Naive B cell (primary cell): ENCODE data around the gene TBC1D22B. TPM values are rescaled to one million over a fixed set of nuclear protein-coding genes. Genes with fewer than 3 reads are reported as not detected.
A peak's percentile ranks its signal among the peaks of the same experiment; 100 is the strongest.
"Not testable (repeated sequence)": the region's sequence is repeated elsewhere in the genome, so short reads cannot be mapped to it uniquely, and the experiment has no call there.

Experiments used
- ATAC-seq, 2 donors: fragments of 150-1000 bp; cut with Tn5 transposase; 2 replicates each; pipeline ENCODE4 v1.10.0; 2021; ENCODE audit warnings: low read depth in 2 of 2, mild to moderate bottlenecking in 2 of 2, moderate library complexity in 2 of 2
- DNase-seq: peaks from one replicate; pipeline ENCODE4 v3.0.0; 2022
- H3K27ac Mint-ChIP-seq, 6 donors: one replicate each; pipeline ENCODE4 v1.8.0; 2020 to 2022; ENCODE audit warnings: mild to moderate bottlenecking in 6 of 6, mixed read lengths in 6 of 6, moderate library complexity in 5 of 6, inconsistent platforms in 2 of 6
- H3K27me3 Mint-ChIP-seq, 3 donors: one replicate each; pipeline ENCODE4 v1.8.0; 2021 to 2022; ENCODE audit warnings: mixed read lengths in 3 of 3, mild to moderate bottlenecking in 1 of 3
- H3K36me3 Mint-ChIP-seq, 2 donors: one replicate each; pipeline ENCODE4 v1.8.0; 2020 to 2022; ENCODE audit warnings: mixed read lengths in 2 of 2, inconsistent platforms in 1 of 2, mild to moderate bottlenecking in 1 of 2
- H3K4me1 Mint-ChIP-seq, 3 donors: one replicate each; pipeline ENCODE4 v1.8.0; 2020 to 2022; ENCODE audit warnings: mixed read lengths in 3 of 3, inconsistent platforms in 1 of 3, mild to moderate bottlenecking in 1 of 3, moderate library complexity in 1 of 3
- H3K4me3 Mint-ChIP-seq, 8 donors: one replicate each; pipeline ENCODE4 v1.8.0; 2020 to 2022; ENCODE audit warnings: mild to moderate bottlenecking in 8 of 8, mixed read lengths in 8 of 8, moderate library complexity in 8 of 8, inconsistent platforms in 2 of 8
- H3K9me3 Mint-ChIP-seq, 7 donors: one replicate each; pipeline ENCODE4 v1.8.0; 2020 to 2022; ENCODE audit warnings: mixed read lengths in 7 of 7, mild to moderate bottlenecking in 5 of 7, inconsistent platforms in 2 of 7, moderate library complexity in 1 of 7
- polyA plus RNA-seq, 6 donors: library from polyadenylated mRNA; unstranded; fragments of 300-500 nt; fragmentation: Illumina TruSeq; gene quantifications; one replicate each; pipeline ENCODE4 v1.2.3, GENCODE V29; 2021; ENCODE audit warnings: low read depth in 6 of 6

Gene TBC1D22B
- polyA plus RNA-seq, 6 donors from 2014 or later = 4.6 to 9.3 (median 6.1) TPM

DNA sequence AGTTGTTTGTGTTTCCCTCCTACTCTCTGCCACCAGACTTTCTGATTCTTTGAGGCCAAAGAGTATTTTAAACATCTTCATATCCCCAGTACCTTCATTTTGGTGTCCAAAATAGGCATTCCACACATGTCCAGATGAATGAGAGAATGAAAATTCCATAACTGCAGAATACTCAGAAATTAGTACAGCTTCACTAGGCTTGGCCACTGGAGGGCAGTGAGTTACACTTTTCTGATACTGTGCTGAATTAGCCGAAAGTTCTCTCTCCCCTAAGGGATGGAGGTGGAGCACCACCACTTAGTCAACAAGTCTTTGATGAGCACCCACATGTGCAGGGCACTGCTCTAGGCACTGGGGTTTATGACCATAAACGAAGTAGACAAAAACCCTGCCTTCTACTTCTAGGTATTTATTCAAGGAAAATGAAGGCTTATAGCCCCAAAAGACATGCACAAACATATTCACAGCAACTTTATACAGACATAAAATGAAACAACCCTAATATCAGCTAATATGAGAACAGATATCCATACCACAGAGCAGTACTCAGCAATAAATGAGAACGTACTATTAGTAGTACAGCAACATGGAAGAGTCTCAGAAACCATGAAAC, 46.4 kb downstream of the TBC1D22B start:
- no peaks in the 10 kb centered on the region for H3K27me3 Mint-ChIP-seq
- peak overlapping the region in 2 of 6 donors; percentile 36 to 39 for H3K27ac Mint-ChIP-seq
- peak overlapping the region in 1 of 8 donors; percentile 39 for H3K4me3 Mint-ChIP-seq
- H3K9me3 Mint-ChIP-seq = no peaks in the 10 kb centered on the region
- peaks cover 23 to 36% of the 10 kb centered on the region in 2 donors for H3K36me3 Mint-ChIP-seq
- peaks cover 0 to 10% (median 4%) of the 10 kb centered on the region in 3 donors for H3K4me1 Mint-ChIP-seq
- ATAC-seq = peak; percentile 43 to 47
- no peak for DNase-seq

DNA sequence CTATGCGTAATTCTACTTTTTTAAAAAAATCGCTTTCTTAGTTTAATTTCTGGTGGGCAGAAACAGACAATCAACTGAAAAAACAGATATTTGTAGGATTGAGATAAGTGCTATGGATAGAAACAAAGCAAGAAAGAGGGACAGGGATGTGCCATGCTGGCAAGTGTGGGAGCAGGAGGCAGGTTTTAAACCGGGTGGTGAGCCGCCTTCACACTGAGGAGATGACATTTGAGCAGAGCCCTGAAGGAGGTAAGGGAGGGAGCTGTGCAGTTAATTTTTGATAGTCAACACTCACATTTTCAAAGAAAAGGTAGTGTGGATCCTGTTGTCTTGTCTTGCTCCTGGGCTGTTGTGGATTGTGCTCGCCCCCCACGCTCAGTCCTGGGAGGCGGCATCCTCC, 47.2 kb downstream of the TBC1D22B start:
- H3K9me3 Mint-ChIP-seq = no peaks in the 10 kb centered on the region
- DNase-seq (no peak), ATAC-seq (no peak)
- H3K4me1 Mint-ChIP-seq = peaks cover 0 to 10% (median 4%) of the 10 kb centered on the region in 3 donors
- H3K4me3 Mint-ChIP-seq = no peak overlapping the region
- no peak overlapping the region for H3K27ac Mint-ChIP-seq
- H3K27me3 Mint-ChIP-seq = no peaks in the 10 kb centered on the region
- H3K36me3 Mint-ChIP-seq = peaks cover 23 to 30% of the 10 kb centered on the region in 2 donors

DNA sequence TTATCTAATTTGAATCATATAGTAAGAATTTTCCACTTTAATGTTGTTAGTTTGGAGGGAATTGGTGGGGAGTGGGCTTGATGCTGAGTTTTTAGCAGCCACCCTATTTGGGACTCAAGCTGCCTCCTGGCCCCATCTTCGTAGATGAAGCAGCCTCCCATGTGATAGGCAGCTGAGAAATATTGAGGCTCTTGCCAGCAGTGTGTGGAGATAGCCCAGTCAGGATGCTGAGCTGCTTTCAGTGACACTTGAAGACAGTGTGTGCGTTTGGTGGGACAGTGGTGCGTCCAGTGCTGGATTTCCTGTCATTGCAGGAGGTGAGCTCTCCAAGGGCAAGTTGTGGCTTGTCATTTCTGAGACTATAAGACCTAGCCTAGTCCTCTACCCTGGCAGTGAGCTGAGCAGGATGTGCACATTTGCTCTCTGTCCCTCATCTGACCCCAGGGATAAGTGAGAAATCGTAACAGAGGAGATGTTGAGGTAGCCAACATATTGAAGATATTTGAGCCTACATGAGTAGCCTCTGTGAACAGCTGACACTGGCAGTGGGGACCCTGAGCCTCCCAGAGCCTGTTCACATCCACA, 48.4 kb downstream of the TBC1D22B start:
- DNase-seq (no peak), ATAC-seq (no peak)
- Mint-ChIP-seq H3K9me3 (no peaks in the 10 kb centered on the region), H3K27me3 (no peaks in the 10 kb centered on the region), H3K27ac (no peak overlapping the region), H3K36me3 (peaks cover 23 to 30% of the 10 kb centered on the region in 2 donors), H3K4me1 (peaks cover 0 to 10% (median 4%) of the 10 kb centered on the region in 3 donors), H3K4me3 (no peak overlapping the region)

DNA sequence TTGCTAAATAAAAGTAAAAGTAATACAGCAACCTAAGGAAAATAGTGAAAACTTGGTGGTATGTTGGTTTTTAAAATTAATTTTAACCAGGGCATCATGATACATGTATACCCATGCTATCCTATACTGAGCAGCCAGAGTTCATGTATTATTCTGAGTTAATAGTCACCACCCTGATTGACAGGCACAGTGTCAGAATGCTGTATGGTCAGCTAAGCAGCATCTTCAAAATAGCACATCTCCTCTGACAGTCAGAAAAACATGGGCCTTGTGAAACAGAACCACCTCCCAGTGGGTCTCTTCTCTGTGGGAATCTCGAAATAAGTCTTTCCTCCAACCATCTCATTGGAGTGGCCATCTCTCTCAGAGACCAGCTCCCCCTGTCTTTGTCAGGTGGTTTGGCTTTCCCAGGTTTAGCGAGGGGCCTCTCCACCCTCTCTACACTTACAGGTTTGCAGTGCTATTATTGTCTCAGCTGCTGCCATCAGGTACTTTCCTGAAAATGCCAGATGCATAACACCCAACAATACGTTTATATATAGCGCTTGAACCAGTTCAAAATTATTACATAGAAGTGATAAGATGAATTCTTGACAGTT, 49.2 kb downstream of the TBC1D22B start:
- DNase-seq (no peak), ATAC-seq (no peak)
- H3K27ac Mint-ChIP-seq = peak overlapping the region in 1 of 6 donors; percentile 7
- peaks cover 23 to 24% of the 10 kb centered on the region in 2 donors for H3K36me3 Mint-ChIP-seq
- H3K27me3 Mint-ChIP-seq = no peaks in the 10 kb centered on the region
- H3K4me1 Mint-ChIP-seq = peaks cover 0 to 10% (median 4%) of the 10 kb centered on the region in 3 donors
- no peaks in the 10 kb centered on the region for H3K9me3 Mint-ChIP-seq
- H3K4me3 Mint-ChIP-seq = no peak overlapping the region

DNA sequence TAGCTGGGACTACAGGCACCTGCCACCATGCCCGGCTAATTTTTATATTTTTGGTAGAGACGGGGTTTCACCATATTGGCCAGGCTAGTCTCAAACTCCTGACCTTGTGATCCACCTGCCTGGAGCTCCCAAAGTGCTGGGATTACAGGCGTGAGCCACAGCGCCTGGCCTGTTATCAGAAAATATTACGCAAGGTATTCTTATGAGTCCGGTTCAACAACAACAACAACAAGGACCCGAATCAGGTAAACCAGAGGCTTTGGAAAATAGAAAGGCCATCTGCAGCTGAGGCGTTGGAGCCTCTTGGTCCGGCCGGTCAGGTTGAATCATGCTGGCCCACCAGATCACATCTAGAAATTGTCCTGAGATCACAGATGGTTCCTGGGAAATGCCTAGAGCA, 49.9 kb downstream of the TBC1D22B start:
- not testable (repeated sequence) for H3K4me3 Mint-ChIP-seq, H3K27me3 Mint-ChIP-seq, DNase-seq, H3K27ac Mint-ChIP-seq, H3K4me1 Mint-ChIP-seq, ATAC-seq, H3K9me3 Mint-ChIP-seq
- H3K36me3 Mint-ChIP-seq = peaks cover 20 to 23% of the 10 kb centered on the region in 2 donors

DNA sequence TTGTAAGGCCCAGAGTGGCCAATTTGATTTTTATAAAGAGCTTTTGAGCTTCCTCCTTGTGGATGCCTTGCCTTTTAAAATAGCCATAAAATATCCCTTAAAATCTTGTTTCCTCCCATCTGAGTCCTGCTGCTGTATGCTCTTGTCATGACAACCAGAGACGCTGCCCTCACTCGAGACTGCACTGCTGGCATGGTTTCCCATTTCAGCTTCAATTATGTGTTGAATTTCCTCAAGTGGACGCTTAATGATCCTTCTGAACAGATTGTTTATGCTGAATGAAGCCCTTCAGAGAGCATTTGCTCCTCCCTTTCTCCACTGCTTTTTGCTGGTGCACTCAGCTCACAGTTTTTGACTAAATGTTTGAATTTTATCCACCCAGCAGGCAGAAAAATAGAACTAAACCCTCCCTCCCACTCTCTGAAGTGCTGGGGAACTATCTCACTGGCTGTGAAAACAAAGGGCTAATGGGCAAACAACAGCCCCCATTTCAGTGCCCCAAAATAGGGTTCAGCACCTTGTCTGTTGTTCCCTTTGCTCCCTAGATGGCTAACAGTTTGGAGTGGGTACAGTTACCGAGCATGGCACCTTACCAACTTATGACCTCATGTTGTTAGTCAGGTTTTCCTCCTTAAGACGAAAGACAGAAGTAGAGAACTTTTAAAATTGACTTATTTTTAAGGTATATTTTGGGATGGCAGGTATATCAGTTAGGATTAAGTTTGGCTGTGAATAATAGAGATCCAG, 50.7 kb downstream of the TBC1D22B start:
- no peak overlapping the region for H3K4me3 Mint-ChIP-seq

DNA sequence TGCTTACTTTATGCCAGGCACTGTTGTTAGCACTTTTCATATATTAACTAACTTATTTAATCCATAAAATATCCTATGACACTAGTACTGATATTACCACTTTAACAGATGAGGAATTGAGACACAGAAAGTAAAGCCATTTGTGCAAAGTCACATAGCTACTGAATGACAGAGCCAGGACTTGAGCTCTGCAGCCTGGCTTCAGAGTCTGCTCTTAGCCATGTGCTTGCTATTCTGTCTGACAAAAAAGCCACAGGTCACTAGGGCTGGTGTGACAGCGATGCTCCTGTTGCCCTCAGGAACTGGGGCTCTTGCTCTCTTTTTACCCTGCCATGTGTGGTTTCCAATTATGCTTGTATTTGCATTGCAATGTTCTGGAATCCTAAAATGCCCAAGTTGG, 51.5 kb downstream of the TBC1D22B start:
- no peak for ATAC-seq
- Mint-ChIP-seq H3K27me3 (no peaks in the 10 kb centered on the region), H3K36me3 (peaks cover 11 to 21% of the 10 kb centered on the region in 2 donors), H3K4me1 (no peaks in the 10 kb centered on the region), H3K9me3 (no peaks in the 10 kb centered on the region), H3K27ac (no peak overlapping the region), H3K4me3 (no peak overlapping the region)
- no peak for DNase-seq

More for the DNA sequence above, 50.7 kb downstream of the TBC1D22B start:
- ATAC-seq (no peak), DNase-seq (no peak)
- no peaks in the 10 kb centered on the region for H3K27me3 Mint-ChIP-seq
- peaks cover 0 to 4% (median under 1%) of the 10 kb centered on the region in 3 donors for H3K4me1 Mint-ChIP-seq
- peaks cover 13 to 21% of the 10 kb centered on the region in 2 donors for H3K36me3 Mint-ChIP-seq
- H3K9me3 Mint-ChIP-seq = no peaks in the 10 kb centered on the region
- peak overlapping the region in 2 of 6 donors; percentile 47 to 89 for H3K27ac Mint-ChIP-seq

DNA sequence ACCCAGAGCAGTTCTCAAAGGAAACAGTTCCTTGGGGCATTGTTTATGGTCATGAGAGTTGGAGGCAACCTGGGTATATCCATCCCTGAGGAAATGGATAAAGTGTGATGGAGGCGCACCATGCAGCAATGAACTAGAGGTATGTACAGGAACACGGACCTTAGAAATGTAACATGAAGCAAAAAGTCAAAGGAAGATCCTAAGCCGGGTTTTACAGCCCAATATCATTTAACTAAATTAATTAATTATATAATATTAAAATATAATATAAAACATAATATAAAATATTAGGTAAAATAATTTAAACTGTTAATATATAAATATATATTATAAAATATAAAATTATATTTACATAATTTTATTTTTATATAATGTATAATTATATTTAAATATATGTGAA, 52.1 kb downstream of the TBC1D22B start:
- Mint-ChIP-seq H3K4me1 (peaks cover 0 to 2% (median 1%) of the 10 kb centered on the region in 3 donors), H3K27me3 (no peaks in the 10 kb centered on the region), H3K27ac (no peak overlapping the region), H3K4me3 (no peak overlapping the region), H3K9me3 (no peaks in the 10 kb centered on the region), H3K36me3 (peaks cover 6 to 21% of the 10 kb centered on the region in 2 donors)
- no peak for ATAC-seq
- DNase-seq = no peak

DNA sequence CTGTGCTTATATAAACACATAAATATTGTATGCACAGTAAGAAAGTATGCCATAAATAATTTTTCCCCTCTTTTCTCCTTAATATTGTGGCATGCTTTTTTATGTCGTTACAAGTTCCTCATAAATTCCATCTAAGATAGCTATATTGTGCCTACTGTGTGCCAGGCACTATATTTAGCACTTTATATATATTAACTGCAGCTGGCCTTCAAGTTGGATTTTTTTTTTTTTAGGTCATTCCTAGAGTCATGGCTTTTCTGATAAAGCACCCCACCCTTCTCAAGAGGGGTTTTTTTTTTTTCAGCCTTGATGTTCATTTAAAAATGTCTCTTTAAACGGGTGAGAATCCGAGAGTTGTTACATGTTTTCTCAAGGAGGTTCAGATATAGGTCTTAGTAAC, 53.4 kb downstream of the TBC1D22B start:
- Mint-ChIP-seq H3K27ac (no peak overlapping the region), H3K27me3 (no peaks in the 10 kb centered on the region), H3K4me3 (no peak overlapping the region), H3K9me3 (no peaks in the 10 kb centered on the region), H3K4me1 (peaks cover 0 to 5% (median 4%) of the 10 kb centered on the region in 3 donors), H3K36me3 (peaks cover 4 to 24% of the 10 kb centered on the region in 2 donors)
- DNase-seq = no peak
- ATAC-seq = no peak

DNA sequence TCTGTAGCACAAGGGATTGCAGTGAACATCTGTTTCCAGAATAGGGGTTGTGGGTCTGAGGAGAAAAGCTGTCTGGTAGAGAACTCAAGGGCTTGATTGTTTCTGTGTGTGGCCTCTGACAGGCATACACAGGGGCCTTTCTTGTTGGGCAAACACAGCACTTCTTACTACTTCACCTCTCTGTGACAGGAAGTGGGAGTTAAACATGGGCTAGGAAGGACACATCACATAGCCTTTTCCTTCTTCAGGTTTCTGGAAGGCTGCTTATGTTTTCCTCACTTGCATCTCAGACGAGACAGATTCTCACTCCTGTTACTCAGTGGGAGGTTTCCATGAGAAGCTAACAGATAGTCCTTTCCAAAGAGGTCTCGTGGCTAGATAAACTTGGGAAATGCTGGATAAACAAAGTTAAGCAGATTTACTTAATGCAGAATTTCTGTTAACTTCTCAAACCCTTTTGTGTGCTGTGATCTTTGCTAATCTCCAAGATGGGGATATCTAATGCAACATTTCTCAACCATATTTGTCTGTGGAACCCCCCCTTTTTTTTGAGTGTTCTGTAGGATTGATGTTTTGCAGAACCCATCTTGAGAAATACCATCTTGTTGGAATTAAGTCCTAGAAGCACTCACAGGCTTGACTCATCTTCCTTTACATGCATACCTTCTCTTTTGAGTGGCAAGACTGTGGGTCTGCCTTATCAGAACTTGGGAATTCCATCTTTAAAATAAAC, 54.3 kb downstream of the TBC1D22B start:
- peaks cover 4 to 24% of the 10 kb centered on the region in 2 donors for H3K36me3 Mint-ChIP-seq
- H3K9me3 Mint-ChIP-seq = no peaks in the 10 kb centered on the region
- DNase-seq (no peak), ATAC-seq (no peak)
- no peak overlapping the region for H3K27ac Mint-ChIP-seq
- H3K27me3 Mint-ChIP-seq = no peaks in the 10 kb centered on the region
- H3K4me3 Mint-ChIP-seq = no peak overlapping the region
- H3K4me1 Mint-ChIP-seq = peaks cover 0 to 5% (median 4%) of the 10 kb centered on the region in 3 donors

DNA sequence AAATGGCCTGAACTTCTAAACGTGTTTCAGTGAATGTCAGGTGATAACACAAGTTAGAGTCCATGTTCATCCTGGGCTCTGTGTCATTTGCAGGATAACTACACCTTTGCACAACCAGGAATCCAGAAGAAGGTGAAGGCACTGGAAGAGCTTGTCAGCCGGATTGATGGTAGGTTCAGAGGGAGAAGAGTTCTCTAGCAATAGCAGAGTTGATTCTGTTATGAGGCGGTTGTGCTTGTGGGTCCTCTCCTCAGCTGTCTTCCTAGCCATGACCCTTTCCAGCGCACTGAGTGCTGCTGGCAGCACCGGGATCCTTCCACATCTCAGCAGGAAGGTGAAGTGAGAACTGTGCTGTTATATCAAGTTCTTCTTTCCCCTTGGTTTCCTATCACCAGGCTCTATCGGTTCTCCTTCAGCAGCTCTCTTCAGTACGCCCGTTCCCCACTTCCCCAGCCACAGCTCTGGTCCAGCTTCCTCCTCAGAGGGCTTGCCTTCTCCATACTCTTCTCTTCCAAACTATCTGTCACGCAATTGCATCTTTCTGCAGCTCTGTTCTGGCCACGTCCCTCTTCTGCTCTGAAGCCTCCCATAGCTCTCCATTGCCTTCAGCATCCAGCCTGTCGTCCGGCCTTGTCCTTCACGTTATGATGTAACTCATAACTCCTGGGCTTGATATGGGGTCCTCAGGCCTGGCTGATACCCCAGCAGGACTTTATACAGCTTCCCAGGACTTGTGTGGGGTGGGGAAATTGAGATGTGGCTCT, 56.3 kb downstream of the TBC1D22B start:
- no peaks in the 10 kb centered on the region for H3K9me3 Mint-ChIP-seq
- peaks cover 0 to 5% (median 4%) of the 10 kb centered on the region in 3 donors for H3K4me1 Mint-ChIP-seq
- no peaks in the 10 kb centered on the region for H3K27me3 Mint-ChIP-seq
- no peak for ATAC-seq
- DNase-seq = no peak
- peak overlapping the region in 2 of 6 donors; percentile 1 to 60 for H3K27ac Mint-ChIP-seq
- peaks cover 4 to 24% of the 10 kb centered on the region in 2 donors for H3K36me3 Mint-ChIP-seq
- no peak overlapping the region for H3K4me3 Mint-ChIP-seq

DNA sequence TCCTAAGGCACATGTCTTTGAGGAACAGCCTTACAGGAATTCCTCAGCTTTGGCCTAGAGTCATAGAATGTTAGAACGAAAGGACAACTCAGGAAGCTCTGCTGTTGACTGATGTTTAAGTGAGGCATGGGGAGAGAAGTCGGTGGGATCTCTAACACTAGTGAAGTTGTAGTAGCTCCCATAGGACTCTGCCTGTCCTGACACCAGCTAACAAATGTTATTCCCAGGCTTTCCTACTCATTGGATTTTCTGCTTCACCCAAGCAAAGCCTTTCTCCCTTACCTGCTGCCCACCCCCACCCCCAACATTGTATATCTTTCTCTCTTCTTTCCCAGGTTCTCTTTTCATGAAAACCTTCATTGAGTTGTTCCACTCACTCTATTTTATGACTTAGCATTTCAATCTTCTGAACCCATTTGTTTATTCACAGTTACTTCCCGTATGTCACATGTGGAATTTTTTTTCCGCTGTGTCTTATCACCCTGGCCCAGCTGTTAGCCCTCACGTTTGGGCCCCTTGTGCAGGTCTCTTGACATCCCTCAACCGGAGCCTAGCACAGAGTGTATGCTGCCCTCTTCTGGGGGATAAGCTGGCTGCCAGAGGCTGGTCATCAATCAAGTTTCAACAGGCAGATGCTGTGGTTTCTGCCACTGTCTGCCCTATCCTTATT, 57.0 kb downstream of the TBC1D22B start:
- no peaks in the 10 kb centered on the region for H3K9me3 Mint-ChIP-seq

More for the DNA sequence above, 57.0 kb downstream of the TBC1D22B start:
- ATAC-seq (peak in 1 of 2 donors; percentile 54), DNase-seq (no peak)
- Mint-ChIP-seq H3K4me3 (no peak overlapping the region), H3K36me3 (peaks cover 5 to 24% of the 10 kb centered on the region in 2 donors), H3K27ac (peak overlapping the region in 3 of 6 donors; percentile 26 to 60 (median 45)), H3K27me3 (no peaks in the 10 kb centered on the region), H3K4me1 (peaks cover 0 to 5% (median 4%) of the 10 kb centered on the region in 3 donors)
